ENCODE results near the gene RASAL3. TPM values are rescaled to one million over a fixed set of nuclear protein-coding genes. Genes with fewer than 3 reads are reported as not detected.
"Not testable (repeated sequence)": the region's sequence is repeated elsewhere in the genome, so short reads cannot be mapped to it uniquely, and the experiment has no call there.

RASAL3 gene
- total RNA-seq, 4 donors from 2014 or later, result 2.2 to 5.7 (median 2.9) TPM

DNA sequence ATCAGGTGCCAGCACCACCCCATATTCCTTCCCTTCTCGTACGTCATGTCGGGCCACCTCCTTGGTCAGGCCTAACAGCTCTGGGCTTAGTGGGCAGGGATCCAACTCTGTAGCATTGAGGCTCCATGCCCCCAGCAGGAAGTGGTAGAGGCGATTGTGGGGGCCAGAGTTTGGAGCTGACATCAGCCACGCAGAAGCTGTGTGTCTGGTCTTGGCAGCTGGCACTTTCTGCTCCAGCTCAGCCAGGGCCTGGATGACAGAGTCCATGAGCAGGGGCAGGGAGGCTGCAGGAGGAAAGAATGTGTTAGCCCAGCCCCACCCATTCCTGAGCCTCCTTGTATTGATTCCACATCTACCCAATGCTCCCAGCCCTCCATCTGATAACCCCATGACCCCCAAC lies 12.0 kb upstream of the RASAL3 start:
- WGBS, 2 donors, result 69 to 83% methylated on average over 2 to 5 of the region's 5 CpGs
- TF ChIP-seq POLR2A (IDR thresholded peaks at IDR 0.05), result no peak
- TF ChIP-seq, protein P1, sequence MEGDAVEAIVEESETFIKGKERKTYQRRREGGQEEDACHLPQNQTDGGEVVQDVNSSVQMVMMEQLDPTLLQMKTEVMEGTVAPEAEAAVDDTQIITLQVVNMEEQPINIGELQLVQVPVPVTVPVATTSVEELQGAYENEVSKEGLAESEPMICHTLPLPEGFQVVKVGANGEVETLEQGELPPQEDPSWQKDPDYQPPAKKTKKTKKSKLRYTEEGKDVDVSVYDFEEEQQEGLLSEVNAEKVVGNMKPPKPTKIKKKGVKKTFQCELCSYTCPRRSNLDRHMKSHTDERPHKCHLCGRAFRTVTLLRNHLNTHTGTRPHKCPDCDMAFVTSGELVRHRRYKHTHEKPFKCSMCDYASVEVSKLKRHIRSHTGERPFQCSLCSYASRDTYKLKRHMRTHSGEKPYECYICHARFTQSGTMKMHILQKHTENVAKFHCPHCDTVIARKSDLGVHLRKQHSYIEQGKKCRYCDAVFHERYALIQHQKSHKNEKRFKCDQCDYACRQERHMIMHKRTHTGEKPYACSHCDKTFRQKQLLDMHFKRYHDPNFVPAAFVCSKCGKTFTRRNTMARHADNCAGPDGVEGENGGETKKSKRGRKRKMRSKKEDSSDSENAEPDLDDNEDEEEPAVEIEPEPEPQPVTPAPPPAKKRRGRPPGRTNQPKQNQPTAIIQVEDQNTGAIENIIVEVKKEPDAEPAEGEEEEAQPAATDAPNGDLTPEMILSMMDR (IDR thresholded peaks at IDR 0.05), result no peak
- Histone ChIP-seq H3K4me1 (peaks cover 0 to 8% (median 0%) of the 10 kb centered on the region in 3 donors), H3K36me3 (no peaks in the 10 kb centered on the region), H3K27me3 (peaks cover 0 to 16% (median 0%) of the 10 kb centered on the region in 4 donors), H3K4me3 (no peak overlapping the region), H3K9me3 (no peaks in the 10 kb centered on the region), H3K27ac (no peak overlapping the region)
- no peak for DNase-seq
- intact Hi-C loops (cut with DNase I), result no loop called here

DNA sequence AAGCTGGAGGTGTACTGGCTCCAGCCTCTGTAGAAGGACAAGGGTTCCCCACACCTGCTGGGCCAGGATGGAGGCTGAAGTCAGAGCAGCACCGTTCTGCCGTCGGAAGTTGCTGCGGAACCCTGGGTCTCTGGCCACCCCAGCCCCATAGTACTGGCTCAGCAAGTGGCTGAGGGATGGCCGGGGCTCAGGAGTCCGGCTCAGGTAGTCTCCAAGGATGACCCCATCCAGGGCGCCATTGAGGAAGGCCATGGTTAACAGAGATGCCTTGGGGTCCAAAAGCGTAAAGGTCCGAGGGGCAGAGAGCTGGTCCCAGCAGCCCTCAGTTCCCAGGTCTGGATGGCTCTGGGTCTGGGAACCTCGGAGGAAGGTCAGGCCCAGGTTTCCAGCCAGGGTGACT lies 11.3 kb upstream of the RASAL3 start:
- Histone ChIP-seq H3K4me3 (no peak overlapping the region), H3K4me1 (peaks cover 0 to 8% (median 0%) of the 10 kb centered on the region in 3 donors), H3K27me3 (peaks cover 0 to 22% (median 0%) of the 10 kb centered on the region in 4 donors), H3K9me3 (no peaks in the 10 kb centered on the region), H3K36me3 (no peaks in the 10 kb centered on the region), H3K27ac (no peak overlapping the region)
- TF ChIP-seq, protein P1 (IDR thresholded peaks at IDR 0.05), result no peak
- TF ChIP-seq POLR2A (IDR thresholded peaks at IDR 0.05), result no peak
- DNase-seq, result no peak
- intact Hi-C loops (cut with DNase I), result no loop called here
- WGBS, 2 donors, result 88% methylated on average over 6 of the region's 10 CpGs; no CpG with 5 or more reads in 1 of the 2 donors

DNA sequence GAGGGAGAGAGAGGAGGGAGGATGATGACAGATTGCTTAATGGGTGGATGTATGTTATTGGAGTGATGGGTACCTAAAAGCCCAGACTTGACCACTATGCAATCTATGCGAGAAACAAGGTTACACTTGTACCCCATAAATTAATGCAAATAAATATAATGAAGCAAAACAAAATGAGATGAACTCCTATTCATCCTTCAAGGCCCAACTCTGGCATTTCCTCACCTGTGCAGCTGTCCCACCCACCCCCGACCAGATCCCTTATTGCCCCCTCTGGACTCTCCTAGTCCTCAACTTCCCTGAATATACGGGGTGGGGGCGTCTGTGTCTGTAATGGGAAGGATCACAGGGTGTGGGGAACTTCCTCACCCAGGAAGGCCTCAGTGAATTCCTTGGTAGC lies 10.8 kb upstream of the RASAL3 start:
- 63 to 71% methylated on average over 4 of the region's 4 CpGs for WGBS, 2 donors
- intact Hi-C loops (cut with DNase I), result no loop called here
- no peaks in the 10 kb centered on the region for H3K9me3 ChIP-seq
- DNase-seq, result no peak
- no peaks in the 10 kb centered on the region for H3K36me3 ChIP-seq
- H3K4me1 ChIP-seq, result peaks cover 0 to 8% (median 0%) of the 10 kb centered on the region in 3 donors
- H3K4me3 ChIP-seq, result no peak overlapping the region
- H3K27me3 ChIP-seq, result peaks cover 0 to 27% (median 0%) of the 10 kb centered on the region in 4 donors
- H3K27ac ChIP-seq, result no peak overlapping the region
- TF ChIP-seq POLR2A (IDR thresholded peaks at IDR 0.05), result no peak
- TF ChIP-seq, protein P1 (IDR thresholded peaks at IDR 0.05), result no peak

DNA sequence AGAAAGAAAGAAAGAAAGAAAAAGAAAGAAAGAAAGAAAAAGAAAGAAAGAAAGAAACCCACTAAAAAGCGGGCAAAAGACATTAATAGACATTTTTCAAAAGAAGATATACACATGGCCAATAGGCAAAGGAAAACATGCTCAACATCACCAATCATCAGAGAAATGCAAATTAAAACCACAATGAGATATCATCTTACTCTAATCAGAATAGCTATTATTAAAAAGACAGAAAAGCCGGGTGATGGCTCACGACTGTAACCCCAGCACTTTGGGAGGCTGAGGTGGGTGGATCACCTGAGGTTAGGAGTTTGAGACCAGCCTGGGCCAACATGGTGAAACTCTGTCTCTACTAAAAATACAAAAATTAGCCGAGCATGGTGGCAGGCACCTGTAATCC lies 9.5 kb upstream of the RASAL3 start:
- DNase-seq; H3K36me3 ChIP-seq; H3K27ac ChIP-seq; H3K4me3 ChIP-seq; intact Hi-C loops (cut with DNase I); H3K9me3 ChIP-seq: not testable (repeated sequence)
- peaks cover 6 to 12% (median 8%) of the 10 kb centered on the region in 3 donors for H3K4me1 ChIP-seq
- peaks cover 0 to 40% (median 2%) of the 10 kb centered on the region in 4 donors for H3K27me3 ChIP-seq
- WGBS, 2 donors, result 55 to 58% methylated on average over 4 of the region's 4 CpGs

DNA sequence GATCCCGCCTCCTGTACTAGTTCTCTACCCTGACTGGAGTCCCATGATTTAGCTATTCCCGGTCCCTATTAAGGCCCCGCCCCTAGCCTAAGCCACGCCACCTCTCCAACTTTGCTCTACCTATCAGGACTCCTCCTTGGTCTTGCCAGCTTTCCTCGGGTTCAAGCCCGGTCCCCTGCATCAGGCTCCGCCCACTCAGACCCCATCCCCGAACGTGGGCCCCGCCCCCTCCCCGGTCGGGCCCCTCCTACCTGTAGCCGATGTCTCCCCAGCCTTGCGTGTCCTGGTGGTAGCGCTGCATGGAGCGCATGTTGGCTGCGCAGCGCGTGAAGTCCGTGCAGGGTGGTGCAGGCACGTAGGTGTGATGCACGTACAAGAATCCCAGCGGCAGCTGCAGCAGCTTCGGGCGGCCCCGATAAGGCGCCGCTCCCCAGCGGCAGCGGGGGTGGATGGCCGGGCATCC lies 7.3 kb upstream of the RASAL3 start:
- peaks cover 0 to 62% (median 2%) of the 10 kb centered on the region in 4 donors for H3K27me3 ChIP-seq
- TF ChIP-seq, protein P1 (IDR thresholded peaks at IDR 0.05), result no peak
- no peak for TF ChIP-seq POLR2A (IDR thresholded peaks at IDR 0.05)
- intact Hi-C loops (cut with DNase I), result no loop called here
- H3K4me3 ChIP-seq, result no peak overlapping the region
- no peaks in the 10 kb centered on the region for H3K36me3 ChIP-seq
- no peak overlapping the region for H3K27ac ChIP-seq
- H3K4me1 ChIP-seq, result peaks cover 6 to 22% (median 8%) of the 10 kb centered on the region in 3 donors
- WGBS, 2 donors, result 49 to 63% methylated on average over 12 to 14 of the region's 31 CpGs
- no peaks in the 10 kb centered on the region for H3K9me3 ChIP-seq
- no peak for DNase-seq

All from esophagus squamous epithelium (tissue), 5 donors.